Esophagus squamous epithelium (tissue), 4 donors: ENCODE results near the gene MSH3.

Experiments used
- POLR2A ChIP-seq, 4 donors: fragments of 450-650 bp; IDR thresholded peaks; one replicate each; pipeline ENCODE4 v1.6.1; 2017; ENCODE audit warnings: antibody characterized with exemption in 4 of 4, mild to moderate bottlenecking in 4 of 4, moderate library complexity in 3 of 4
- TF ChIP-seq, protein P1 (sequence below), 6 experiments: fragments of 450-650 bp in 4 of 6; fragments of 200-600 bp in 2 of 6; sonication (generic) in 2 of 6; IDR thresholded peaks; one replicate each; pipeline ENCODE4 v1.5.1; 2016 to 2019; ENCODE audit warnings: antibody characterized with exemption in 6 of 6, mild to moderate bottlenecking in 4 of 6, moderate library complexity in 4 of 6

DNA sequence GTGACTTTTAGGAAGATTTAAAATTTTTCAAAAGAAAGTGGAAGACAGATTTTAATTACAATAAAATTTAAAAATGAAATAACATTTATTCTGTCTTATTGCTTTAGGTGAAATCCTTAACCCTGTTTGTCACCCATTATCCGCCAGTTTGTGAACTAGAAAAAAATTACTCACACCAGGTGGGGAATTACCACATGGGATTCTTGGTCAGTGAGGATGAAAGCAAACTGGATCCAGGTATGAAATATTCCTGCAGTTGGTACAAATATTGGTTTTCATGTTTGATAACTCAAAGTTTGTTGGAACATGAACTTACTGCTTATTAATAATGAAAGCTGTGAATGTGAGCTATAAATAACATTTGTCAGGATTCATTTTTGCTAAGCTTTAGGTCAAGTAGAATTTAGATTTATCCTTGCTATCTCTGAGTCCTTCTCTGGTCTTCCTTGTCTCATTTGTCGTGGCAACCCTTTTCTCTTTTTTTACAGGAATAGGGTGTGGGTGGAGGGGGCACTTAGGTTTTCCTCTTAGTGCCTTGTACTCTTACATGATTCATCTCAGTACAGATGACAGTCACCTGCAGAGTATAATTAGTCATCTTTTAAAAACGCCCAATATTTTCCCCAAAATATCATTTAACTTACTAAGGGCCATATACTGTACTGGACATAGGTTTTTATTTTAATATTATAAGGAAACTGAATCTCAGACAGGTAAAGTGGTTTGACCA is 210.4 kb downstream of the MSH3 start:
- TF ChIP-seq, protein P1, sequence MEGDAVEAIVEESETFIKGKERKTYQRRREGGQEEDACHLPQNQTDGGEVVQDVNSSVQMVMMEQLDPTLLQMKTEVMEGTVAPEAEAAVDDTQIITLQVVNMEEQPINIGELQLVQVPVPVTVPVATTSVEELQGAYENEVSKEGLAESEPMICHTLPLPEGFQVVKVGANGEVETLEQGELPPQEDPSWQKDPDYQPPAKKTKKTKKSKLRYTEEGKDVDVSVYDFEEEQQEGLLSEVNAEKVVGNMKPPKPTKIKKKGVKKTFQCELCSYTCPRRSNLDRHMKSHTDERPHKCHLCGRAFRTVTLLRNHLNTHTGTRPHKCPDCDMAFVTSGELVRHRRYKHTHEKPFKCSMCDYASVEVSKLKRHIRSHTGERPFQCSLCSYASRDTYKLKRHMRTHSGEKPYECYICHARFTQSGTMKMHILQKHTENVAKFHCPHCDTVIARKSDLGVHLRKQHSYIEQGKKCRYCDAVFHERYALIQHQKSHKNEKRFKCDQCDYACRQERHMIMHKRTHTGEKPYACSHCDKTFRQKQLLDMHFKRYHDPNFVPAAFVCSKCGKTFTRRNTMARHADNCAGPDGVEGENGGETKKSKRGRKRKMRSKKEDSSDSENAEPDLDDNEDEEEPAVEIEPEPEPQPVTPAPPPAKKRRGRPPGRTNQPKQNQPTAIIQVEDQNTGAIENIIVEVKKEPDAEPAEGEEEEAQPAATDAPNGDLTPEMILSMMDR (IDR thresholded peaks at IDR 0.05), result no peak
- TF ChIP-seq POLR2A (IDR thresholded peaks at IDR 0.05), result no peak
